ENCODE data around the gene PLAGL1. TPM values are rescaled to one million over a fixed set of nuclear protein-coding genes. Genes with fewer than 3 reads are reported as not detected.

Gene PLAGL1
- total RNA-seq, 2 donors from 2014 or later: 6.1 to 18.3 TPM

DNA sequence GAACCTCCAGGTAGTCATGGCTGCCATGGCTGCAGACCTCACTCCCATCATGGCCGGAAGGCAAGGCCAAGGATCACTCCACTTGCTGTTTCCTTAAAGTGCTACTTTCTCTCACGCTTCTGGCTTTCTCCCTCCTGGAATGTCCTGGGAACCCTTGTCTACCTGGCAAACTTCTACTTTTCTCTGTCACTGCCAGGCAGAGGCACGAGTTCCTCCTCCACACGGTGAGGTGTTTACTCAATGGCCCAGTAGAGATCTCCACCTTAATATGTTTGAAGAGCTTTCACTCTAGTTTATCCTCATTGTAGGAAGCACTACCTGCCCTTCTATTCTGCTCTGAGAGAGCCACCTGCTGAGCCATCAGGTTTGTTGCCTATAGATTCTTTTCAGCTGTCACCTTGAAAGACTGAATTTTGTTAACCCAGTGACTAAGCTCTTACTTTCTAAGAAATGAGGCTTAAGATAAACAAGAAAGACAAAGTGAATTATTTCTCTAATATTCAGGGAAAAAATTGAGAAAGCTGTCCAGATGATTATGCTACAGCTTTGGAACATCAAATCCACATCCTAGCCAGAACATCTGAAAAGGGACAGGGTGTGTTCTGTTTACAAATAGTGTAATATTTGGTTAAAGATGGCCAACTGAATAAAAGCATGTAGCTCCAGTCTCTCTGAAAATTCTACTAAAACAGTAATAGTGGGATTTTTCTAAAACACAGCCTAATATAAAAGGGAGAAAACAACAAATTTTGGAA is 54.9 kb downstream of the PLAGL1 start:
- no peak for ATAC-seq
- H3K4me1 Mint-ChIP-seq (ENCODE audit: low read depth in 2 of 2): no peaks in the 10 kb centered on the region
- no peaks in the 10 kb centered on the region for H3K9me3 Mint-ChIP-seq
- H3K27me3 Mint-ChIP-seq: no peaks in the 10 kb centered on the region
- no peak for DNase-seq (ENCODE audit: low spot score)
- no peaks in the 10 kb centered on the region for H3K36me3 Mint-ChIP-seq
- no peak overlapping the region for H3K4me3 Mint-ChIP-seq
- H3K27ac Mint-ChIP-seq: no peak overlapping the region

DNA sequence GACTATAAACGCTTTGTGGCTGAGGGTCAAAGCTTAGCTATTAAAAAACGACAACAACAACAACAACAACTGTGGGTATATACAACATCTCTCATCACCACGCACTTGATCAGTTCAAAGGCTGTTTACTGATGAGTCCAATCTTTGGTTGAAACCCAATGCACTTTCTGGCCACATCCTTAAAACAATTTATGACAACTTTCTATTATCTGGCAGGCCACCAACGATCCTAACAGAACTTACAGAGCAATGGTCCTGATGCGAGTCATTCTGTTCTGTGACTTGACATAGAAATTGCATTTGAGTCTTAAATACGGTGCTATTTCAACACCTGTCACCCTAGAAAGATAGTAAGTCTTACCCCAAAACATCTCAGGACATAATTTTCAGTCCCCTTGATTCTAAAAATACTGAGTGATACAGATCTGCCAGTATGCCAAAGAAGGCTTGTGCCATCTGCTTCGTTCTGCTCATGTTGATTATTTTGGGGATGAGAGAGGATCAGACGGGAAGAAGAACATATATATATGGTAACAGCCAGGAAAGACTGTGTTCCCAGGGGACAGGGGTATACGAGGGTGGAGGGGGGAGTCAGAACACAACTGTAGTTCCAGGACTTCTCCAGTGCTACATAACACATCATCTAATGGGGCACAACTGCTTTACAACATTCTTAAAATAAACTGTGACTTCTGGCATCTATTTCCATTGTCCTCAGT is 55.8 kb downstream of the PLAGL1 start:
- Mint-ChIP-seq H3K27ac (no peak overlapping the region), H3K4me1 (ENCODE audit: low read depth in 2 of 2) (no peaks in the 10 kb centered on the region), H3K4me3 (no peak overlapping the region), H3K9me3 (no peaks in the 10 kb centered on the region), H3K27me3 (no peaks in the 10 kb centered on the region), H3K36me3 (no peaks in the 10 kb centered on the region)
- ATAC-seq (no peak), DNase-seq (ENCODE audit: low spot score) (no peak)

DNA sequence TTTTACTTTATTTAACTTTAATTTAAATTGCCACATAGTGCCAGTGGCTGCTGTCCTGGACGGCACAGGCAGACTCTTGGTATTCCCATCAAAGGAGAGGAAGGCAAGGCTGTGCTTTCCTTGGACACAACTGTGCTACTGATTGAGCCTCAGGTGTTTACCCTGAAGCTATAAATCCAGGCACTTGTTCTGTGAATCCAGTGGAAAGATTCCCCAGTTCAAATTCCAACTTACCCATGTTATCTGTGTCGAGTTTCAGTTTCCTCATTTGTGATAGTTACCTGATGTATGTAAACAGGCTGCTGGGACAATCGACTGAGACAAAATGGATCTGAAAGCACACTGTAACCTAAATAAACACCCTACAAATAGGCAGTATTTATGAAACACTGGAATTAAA is 57.2 kb downstream of the PLAGL1 start:
- no peaks in the 10 kb centered on the region for H3K9me3 Mint-ChIP-seq
- ATAC-seq: no peak
- H3K4me1 Mint-ChIP-seq (ENCODE audit: low read depth in 2 of 2): no peaks in the 10 kb centered on the region
- H3K27ac Mint-ChIP-seq: no peak overlapping the region
- DNase-seq (ENCODE audit: low spot score): no peak
- no peaks in the 10 kb centered on the region for H3K27me3 Mint-ChIP-seq
- no peaks in the 10 kb centered on the region for H3K36me3 Mint-ChIP-seq
- H3K4me3 Mint-ChIP-seq: no peak overlapping the region

DNA sequence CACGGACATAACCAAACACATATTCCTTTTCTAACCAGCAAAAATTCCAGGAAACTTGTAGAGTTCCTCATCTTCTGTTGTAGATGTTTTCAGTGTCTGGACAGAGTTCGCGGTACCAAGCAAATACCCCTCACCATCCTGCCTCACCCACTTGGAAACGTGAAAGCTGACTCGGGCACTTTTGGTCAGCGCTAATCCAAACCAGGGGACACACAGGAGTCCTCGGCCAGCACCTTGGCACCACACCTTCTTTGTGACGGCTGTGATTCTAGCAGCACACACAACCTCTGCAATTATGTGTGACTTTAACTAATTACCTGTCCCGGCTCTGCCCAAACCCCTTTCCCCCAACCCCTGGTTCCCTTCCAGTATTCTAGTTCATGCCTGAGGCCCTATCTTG is 58.1 kb downstream of the PLAGL1 start:
- Mint-ChIP-seq H3K27ac (no peak overlapping the region), H3K9me3 (no peaks in the 10 kb centered on the region), H3K27me3 (no peaks in the 10 kb centered on the region), H3K36me3 (no peaks in the 10 kb centered on the region), H3K4me3 (no peak overlapping the region), H3K4me1 (ENCODE audit: low read depth in 2 of 2) (no peaks in the 10 kb centered on the region)
- ATAC-seq (no peak), DNase-seq (ENCODE audit: low spot score) (no peak)

DNA sequence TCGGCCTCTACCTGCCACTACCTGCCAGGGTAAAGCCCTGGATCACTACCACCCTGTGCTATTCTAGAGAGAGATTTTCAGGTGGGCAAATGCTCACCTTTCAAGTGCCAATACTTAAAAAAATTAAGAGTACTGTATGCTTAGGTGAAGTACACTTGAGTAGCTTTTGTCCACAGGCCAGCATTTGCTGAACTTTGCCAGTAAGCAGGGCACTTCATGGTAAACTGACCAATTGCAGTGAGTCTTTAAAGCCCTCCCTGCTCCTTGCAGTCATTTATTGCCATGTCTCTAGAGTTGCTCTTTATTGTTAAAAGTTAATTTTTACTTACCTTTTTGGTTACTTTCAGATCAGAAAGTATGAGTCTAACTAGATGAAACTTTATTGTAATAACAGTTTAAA is 58.5 kb downstream of the PLAGL1 start:
- Mint-ChIP-seq H3K27me3 (no peaks in the 10 kb centered on the region), H3K9me3 (no peaks in the 10 kb centered on the region), H3K4me1 (ENCODE audit: low read depth in 2 of 2) (no peaks in the 10 kb centered on the region), H3K27ac (no peak overlapping the region), H3K4me3 (no peak overlapping the region), H3K36me3 (no peaks in the 10 kb centered on the region)
- ATAC-seq (no peak), DNase-seq (ENCODE audit: low spot score) (no peak)

DNA sequence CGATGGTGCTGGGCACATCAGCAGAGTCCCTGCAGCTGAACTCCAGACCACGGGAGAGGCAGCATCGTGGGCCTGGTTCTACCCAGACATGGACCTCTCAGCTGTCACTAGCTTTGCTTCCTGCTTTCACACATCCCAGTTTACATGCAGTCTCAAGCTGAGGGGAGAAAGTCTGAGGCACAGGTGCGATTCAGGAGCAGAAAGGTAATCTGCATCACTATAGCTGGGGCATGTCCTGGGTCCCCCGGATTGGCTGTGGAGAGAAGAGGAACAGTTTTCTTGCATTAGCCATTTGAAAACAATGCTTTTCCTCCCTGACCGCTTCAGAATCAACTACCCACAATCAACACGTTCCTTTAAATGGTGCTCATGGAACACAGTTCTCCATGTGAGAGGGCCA is 59.9 kb downstream of the PLAGL1 start:
- no peaks in the 10 kb centered on the region for H3K27me3 Mint-ChIP-seq
- no peak overlapping the region for H3K27ac Mint-ChIP-seq
- DNase-seq (ENCODE audit: low spot score): no peak
- no peak overlapping the region for H3K4me3 Mint-ChIP-seq
- no peaks in the 10 kb centered on the region for H3K4me1 Mint-ChIP-seq (ENCODE audit: low read depth in 2 of 2)
- no peak for ATAC-seq
- no peaks in the 10 kb centered on the region for H3K36me3 Mint-ChIP-seq
- no peaks in the 10 kb centered on the region for H3K9me3 Mint-ChIP-seq

DNA sequence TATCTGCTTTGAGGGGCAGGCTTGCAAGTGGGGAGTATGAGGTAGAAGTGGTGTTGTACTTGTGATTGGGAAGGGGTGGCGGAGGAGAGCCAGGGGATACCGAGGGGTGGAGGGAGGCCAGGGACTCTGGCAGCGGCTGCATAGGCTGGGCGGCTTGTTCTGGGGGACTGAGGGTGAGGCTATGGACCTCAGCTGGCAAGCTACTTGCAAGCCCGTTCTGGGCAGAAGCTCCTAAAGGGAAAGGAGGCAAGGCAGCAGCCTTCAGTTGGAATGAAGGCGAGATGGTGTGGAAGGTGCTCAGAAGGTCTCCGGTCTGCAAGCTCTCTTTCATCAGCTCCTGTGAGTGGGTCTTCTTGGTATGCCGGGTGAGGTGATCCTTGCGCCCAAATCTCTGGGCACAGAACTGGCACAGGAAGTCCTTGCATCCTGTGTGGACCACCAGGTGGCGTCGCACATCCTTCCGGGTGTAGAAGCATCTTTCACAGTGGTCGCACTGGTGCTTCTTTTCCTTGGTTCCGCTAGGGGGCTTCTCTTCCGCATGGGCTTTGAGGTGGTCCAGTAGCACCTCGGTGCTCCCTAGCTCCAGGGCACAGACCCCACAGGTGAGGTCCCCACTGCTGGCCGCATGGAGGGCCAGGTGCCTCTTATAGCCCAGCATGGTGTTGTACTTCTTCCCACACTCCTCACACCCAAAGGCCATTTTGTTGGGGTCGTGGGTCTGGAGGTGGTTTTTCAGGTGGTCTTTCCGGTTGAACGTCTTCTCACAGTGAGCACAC is 66.0 kb downstream of the PLAGL1 start:
- peak; percentile 73 to 74 for ATAC-seq
- Mint-ChIP-seq H3K36me3 (no peaks in the 10 kb centered on the region), H3K9me3 (no peaks in the 10 kb centered on the region), H3K27ac (no peak overlapping the region), H3K4me1 (ENCODE audit: low read depth in 2 of 2) (peaks cover 0 to 10% of the 10 kb centered on the region in 2 donors), H3K27me3 (no peaks in the 10 kb centered on the region), H3K4me3 (no peak overlapping the region)
- peak; percentile 68 for DNase-seq (ENCODE audit: low spot score)

DNA sequence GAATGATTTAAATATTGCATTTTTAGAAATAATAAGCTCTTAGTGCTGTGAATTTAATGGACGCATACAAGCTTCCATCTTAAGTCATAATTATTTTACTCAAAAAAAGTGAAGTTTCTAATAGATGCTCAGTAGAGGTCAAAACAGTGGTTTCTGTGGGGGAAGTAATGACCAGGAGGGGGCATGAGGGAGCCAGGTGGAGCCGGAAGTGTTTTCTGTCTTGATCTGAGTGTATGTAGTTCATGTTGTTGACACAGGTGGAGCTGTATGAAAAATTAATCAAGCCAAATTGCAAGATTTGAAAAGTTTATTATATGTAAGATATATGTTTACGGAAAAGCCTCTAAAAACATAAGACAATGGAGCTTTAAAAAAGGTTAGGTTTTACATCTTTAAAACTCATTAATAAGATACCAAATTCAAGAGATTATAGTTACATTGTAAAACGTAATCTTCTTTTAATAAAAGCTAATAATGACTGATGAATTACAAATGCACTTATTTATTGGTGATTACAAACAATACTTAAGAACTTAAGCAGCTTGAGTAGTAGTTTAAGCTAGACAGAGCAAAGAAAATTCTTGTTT is 68.0 kb downstream of the PLAGL1 start:
- no peaks in the 10 kb centered on the region for H3K9me3 Mint-ChIP-seq
- H3K36me3 Mint-ChIP-seq: no peaks in the 10 kb centered on the region
- peak; percentile 67 to 68 for ATAC-seq
- peaks cover 0 to 10% of the 10 kb centered on the region in 2 donors for H3K4me1 Mint-ChIP-seq (ENCODE audit: low read depth in 2 of 2)
- H3K27me3 Mint-ChIP-seq: peaks cover 0 to 3% of the 10 kb centered on the region in 2 donors
- H3K27ac Mint-ChIP-seq: no peak overlapping the region
- no peak overlapping the region for H3K4me3 Mint-ChIP-seq
- no peak for DNase-seq (ENCODE audit: low spot score)

DNA sequence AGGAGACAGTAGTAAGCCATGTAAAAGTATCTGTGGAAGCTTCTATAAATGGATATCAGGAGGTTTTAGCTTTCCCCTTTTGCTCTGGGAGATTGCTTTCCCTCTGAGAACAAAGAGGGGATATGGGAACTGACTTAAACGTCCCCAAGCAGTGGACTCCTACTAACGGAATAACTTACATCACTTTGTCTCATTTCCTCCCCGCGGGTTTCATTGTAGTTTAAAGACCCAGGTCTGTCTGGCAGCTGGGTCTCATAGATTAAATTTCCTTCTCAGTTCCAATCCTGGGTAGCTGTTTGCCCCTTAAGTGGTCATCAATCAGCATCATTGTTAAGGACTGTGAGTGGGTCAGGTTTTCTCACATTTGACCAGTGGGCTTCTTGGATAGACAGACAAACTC is 68.7 kb downstream of the PLAGL1 start:
- no peak for DNase-seq (ENCODE audit: low spot score)
- ATAC-seq: no peak
- Mint-ChIP-seq H3K4me3 (no peak overlapping the region), H3K27me3 (peaks cover 0 to 3% of the 10 kb centered on the region in 2 donors), H3K27ac (no peak overlapping the region), H3K4me1 (ENCODE audit: low read depth in 2 of 2) (peaks cover 0 to 10% of the 10 kb centered on the region in 2 donors), H3K9me3 (no peaks in the 10 kb centered on the region), H3K36me3 (no peaks in the 10 kb centered on the region)

DNA sequence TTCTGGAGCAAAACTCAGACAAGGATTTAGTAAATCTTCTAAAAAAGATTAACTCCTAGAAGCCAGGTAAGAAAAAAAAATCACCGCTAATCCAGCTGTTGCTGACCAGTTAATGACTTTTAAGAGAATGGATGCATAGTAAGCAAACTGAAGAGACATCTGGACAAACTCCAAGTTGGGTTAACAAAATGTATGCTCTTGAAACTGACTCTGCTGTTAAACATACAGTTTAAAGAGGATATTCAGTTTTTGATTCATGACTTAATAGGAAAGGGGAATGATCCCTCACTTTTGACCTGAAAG is 70.4 kb downstream of the PLAGL1 start:
- Mint-ChIP-seq H3K36me3 (peaks cover 1% of the 10 kb centered on the region), H3K27ac (no peak overlapping the region), H3K27me3 (peaks cover 0 to 3% of the 10 kb centered on the region in 2 donors), H3K9me3 (no peaks in the 10 kb centered on the region), H3K4me3 (no peak overlapping the region), H3K4me1 (ENCODE audit: low read depth in 2 of 2) (peaks cover 0 to 10% of the 10 kb centered on the region in 2 donors)
- DNase-seq (ENCODE audit: low spot score): no peak
- no peak for ATAC-seq

DNA sequence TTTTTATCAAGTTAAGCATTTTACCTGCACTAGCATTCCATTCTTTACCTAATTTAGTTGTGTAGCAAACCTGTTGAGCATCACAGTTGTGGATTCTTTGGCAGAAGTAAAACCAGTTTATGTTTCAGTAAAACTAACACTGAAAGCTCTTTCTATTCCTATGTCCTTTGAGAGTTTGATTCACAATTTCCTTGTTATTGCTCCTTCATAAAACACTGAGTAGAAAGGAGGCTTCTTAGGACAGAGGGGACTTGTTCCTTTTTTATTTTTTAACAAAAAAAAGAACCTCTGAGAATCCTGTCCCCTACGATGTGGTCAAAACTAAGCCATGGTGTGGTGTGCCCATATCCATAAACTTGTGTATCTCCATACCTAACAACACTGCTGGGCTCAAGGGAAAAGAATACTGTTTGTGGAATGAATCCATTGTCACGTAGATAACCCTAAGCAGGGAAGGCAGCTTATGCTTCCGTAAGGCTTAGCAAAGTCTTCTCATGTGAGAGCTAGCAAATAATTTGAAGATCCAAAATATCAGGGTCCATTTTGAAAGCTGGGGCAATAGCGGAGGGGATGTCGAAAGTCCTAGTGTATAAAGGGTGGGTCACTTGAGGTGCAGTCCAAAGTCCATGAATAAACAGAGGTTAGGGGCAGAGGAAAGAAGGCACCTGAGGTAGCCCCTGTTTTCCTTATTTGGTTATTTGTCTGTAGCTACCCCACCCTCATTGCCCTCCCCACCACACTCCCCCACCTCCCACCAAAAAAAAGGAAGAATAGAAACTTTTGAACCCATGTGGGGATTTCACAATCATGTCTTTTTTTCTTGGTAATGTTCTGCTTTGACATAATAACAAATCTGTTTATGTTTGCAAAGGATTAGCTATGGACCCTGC is 71.0 kb downstream of the PLAGL1 start:
- Mint-ChIP-seq H3K27me3 (peaks cover 0 to 8% of the 10 kb centered on the region in 2 donors), H3K9me3 (no peaks in the 10 kb centered on the region), H3K4me3 (no peak overlapping the region), H3K27ac (no peak overlapping the region), H3K36me3 (peaks cover 6% of the 10 kb centered on the region), H3K4me1 (ENCODE audit: low read depth in 2 of 2) (peaks cover 0 to 5% of the 10 kb centered on the region in 2 donors)
- no peak for DNase-seq (ENCODE audit: low spot score)
- ATAC-seq: no peak

DNA sequence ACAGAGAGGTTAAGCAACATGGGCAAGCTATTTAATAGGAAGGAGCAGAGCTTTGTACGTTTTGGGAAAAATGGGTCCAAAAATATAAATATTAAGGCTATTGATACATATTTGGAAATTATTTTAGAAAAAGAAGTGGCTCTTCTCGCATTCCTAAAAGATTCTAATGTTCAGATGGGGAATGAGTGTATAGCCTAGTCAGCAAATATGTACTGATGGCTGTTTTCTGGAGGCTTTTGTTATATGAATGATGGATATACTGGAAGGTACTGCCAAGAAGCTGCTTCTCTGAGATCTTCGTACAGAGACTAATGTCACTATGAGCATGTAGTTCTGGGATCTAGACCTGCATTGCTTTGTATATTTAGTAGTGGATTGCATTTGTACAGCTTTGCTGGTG is 71.7 kb downstream of the PLAGL1 start:
- H3K4me3 Mint-ChIP-seq: no peak overlapping the region
- peaks cover 0 to 8% of the 10 kb centered on the region in 2 donors for H3K27me3 Mint-ChIP-seq
- no peaks in the 10 kb centered on the region for H3K4me1 Mint-ChIP-seq (ENCODE audit: low read depth in 2 of 2)
- ATAC-seq: no peak
- no peak overlapping the region for H3K27ac Mint-ChIP-seq
- DNase-seq (ENCODE audit: low spot score): no peak
- peaks cover 11% of the 10 kb centered on the region for H3K36me3 Mint-ChIP-seq
- H3K9me3 Mint-ChIP-seq: no peaks in the 10 kb centered on the region

DNA sequence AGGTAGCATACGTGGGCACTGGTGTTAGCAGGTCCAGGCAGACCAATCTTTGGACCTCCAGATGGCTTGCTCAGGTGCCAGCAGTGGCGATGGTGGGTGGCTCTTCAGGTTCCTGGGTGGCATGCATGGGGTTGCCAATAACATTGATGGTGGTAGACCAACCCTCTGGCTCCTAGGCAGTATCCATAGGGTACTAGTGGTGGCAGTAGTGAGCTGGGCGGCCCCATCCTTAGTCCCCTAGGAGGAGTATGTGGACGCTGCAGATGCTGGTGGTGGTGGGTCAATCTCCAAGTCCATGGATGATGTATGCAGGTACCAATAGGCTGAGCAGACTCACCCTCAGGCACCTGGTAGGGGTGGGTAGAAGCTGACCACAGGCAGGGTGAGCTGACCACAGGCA is 73.2 kb downstream of the PLAGL1 start:
- no peak for DNase-seq (ENCODE audit: low spot score)
- Mint-ChIP-seq H3K4me3 (no peak overlapping the region), H3K36me3 (peaks cover 12% of the 10 kb centered on the region), H3K4me1 (ENCODE audit: low read depth in 2 of 2) (no peaks in the 10 kb centered on the region), H3K9me3 (no peaks in the 10 kb centered on the region), H3K27me3 (peaks cover 4 to 15% of the 10 kb centered on the region in 2 donors), H3K27ac (no peak overlapping the region)
- ATAC-seq: peak in 1 of 2 donors; percentile 24
